GM18907 (cell line): ENCODE results near the gene GPNMB.
A peak's percentile ranks its signal among the peaks of the same experiment; 100 is the strongest.

Experiments
- ATAC-seq: cut with Tn5 transposase; IDR thresholded peaks from one replicate; pipeline ENCODE4 v1.9.1; 2021; ENCODE audit warnings: mild to moderate bottlenecking, moderate library complexity; ENCODE audit not compliant: unreplicated experiment

The GPNMB gene

DNA sequence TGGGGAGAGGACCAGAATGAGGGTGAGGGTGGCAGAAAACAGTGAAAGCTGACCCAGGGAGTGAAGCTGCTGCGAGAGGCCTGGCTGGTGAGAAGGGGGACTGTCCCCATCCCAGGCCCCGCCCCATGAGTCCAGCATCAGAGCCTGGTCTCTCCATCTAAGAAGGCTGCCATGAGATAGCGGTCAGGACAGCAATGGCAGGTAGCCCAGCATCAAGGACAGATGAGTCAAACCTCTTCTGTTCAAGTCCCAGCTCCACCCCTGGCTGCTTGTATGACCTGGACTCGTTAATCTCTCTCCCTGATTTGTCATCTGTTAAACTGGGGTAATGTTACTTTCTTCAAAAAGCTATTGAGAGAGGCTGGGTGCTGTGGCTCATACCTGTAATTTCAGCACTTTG is 22.2 kb downstream of the GPNMB start:
- ATAC-seq = no peak

DNA sequence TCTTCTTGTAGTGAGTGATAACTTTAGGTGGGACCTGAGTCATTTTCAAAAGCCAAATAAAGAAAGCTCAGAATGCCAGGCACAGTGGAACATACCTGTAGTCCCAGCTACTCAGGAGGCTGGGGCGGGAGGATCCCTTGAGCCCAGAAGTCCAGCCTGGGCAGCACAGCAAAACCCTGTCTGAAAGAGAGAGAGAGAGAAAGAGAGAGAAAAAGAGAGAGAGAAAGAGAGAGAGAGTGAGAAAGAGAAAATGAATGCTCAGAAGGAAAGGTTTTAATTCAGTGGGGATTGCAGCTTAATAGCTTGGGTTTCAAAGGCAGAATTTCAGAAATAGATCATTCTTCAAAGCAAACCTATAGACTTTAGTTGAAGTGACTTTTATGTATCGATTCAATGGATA is 25.7 kb downstream of the GPNMB start:
- ATAC-seq = no peak

DNA sequence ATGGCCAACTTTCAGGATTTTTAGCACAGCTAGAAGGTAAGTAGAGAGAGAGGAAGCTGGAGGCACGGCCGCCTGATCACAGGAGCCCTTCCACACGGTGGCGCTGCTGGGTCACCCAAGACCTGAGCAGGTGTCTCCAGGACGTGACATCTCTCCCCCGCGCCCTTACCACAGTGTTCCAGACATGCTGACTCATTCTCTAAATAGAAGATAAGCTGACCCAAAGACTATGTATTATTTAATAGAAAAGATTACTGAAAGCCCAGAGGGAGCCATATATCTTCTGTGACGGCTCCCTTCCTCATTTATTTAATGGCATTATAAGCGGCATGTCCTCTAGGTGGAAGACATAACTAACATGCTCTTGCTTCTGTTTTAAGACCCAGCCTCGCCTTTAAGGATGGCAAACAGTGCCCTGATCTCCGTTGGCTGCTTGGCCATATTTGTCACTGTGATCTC is 26.6 kb downstream of the GPNMB start:
- peak; percentile 95 for ATAC-seq

DNA sequence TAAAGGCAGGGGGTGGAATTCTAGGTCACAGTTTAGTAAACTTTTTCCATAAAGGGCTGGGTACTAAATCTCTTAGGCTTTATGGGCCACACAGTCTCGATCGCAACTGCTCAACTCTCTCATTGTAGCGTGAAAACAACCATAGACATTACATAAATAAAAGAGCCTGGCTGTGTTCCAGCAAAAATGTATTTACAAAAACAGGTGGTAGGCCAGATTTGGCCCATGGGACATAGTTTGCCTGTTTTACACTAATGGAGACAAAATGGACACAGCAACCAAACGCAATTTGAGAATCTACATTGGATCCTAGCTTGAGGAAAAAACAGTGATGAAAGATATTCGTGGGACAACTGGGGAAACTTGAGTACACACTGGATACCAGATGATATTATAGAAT is 29.3 kb downstream of the GPNMB start:
- ATAC-seq = no peak

DNA sequence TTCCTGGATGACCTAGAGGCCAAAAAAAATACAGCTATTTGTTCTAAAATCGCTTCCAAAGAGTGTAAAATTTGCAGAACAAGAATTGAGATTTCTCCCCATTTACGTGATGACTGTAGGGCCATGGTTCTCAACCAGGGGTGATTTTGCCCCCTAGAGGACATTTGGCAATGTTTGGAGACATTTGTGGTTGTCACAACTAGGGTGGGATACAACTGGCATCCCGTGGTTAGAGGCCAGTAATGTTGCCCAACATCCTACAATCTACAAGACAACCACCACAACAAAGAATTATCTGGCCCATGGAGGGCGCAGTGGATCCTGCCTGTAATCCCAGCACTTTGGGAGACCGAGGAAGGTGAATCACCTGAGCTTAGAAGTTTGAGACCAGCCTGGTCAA is 29.8 kb downstream of the GPNMB start:
- ATAC-seq = no peak

DNA sequence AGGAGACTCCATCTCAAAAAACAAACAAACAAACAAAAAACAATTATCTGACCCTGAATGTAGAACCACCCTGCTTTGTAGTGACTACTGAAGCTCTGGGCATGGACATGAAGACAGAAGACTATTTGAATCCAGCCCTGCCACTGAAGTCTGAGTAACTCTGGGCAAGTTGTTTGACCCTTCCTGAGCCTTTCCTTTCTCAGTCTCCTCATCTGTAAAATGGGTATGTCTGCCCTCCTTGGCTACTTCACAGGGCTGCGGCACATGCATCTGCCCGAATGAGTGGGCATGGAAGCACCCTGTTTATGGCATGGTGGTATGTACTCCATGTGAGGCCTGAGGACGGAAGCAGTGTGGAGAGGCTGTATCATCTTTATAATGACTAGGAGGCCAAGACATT is 30.4 kb downstream of the GPNMB start:
- no peak for ATAC-seq

DNA sequence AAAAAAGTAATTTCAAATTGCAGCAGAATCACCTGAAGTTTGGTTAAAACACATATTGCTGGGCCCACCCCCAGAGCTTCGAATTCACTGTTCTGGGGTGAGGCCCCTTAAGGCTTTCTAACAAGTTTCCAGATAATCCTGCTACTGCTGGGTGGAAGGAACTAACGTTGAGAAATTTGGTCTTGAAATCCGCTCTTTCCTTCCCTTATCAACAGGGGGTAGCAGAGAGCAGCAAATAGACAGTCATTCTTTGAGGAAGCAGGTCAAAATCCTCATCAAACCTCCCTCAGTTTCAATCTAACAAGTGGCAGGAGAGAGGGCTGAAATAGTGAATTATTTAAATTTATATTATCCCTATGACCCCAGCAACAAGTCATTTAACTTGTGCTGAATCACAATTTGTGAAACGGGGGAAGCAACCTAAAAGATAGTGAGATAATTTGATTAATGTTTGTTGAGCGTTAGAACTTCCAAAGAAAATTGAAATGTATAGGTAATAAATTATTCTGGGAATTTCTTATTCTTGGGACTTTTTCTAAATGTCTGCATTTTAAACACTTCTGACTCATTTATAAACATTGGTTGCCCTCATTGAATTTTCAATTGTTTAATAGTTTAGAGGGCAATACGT is 30.9 kb downstream of the GPNMB start:
- peak; percentile 47 for ATAC-seq

DNA sequence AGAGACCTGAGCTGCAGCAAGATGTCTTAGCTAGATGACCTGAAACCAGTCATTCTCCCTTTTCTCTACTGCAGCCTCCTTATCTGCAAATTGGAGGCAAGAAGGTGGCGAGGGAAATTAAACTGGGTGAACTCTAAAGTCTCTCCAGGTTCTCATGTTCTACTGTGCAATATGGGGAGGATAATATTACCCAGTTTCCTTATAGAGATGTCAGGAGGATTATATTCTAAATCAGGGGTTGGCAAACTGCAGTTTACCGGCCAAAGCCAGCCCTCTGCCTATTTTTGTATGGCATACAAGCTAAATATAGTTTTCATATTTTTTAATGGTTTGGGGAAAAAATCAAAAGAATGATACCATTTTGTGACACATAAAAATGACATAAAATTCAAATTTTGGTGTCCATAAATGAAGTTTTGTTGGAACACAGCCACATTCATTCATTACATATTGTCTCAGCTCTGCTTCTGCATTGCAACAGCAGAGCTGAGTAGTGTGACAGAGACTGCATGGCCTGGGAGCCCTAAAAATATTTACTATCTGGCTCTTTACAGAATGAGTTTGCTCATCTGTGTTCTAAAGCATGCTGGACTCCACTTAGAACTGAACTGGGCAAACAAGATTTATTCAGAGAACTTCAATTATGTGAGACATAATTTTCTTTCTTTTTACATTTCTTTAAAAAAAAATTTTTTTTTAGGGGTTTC is 33.4 kb downstream of the GPNMB start:
- ATAC-seq = no peak

DNA sequence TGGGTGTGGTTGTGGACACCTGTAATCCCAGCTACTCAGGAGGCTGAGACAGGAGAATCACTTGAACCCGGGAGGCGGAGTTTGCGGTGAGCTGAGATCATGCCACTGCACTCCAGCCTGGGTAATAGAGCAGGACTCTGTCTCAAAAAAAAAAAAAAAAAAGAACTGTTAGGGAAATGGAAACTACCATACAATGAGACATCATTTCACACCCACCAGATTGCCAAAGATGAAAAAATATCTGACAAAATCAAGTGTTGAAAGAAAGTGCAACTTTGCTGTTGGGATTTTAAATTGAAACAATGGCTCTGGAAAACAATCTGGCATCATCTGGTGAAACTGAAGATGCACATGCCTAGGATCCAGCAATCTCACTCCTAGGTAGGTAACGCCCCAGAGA is 36.5 kb downstream of the GPNMB start:
- no peak for ATAC-seq

DNA sequence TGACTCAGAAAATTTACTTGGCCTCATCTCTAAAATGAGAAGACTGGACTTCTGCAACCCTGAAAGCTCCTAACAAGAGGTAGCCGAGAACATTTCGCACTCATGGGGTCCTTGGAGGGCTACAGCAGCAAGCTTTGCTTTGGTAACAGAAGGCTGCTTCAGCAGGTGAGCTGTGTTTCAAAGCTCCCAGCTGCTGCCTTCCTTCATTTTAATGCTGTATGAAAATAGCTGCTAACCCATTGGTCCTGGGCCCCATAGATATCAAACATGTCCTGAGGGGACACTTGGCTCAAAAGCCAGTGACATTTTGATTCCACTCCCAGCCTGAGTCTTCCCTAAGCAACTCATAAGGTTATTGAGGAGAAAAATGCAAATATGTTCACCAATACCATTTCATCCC is 38.3 kb downstream of the GPNMB start:
- no peak for ATAC-seq

DNA sequence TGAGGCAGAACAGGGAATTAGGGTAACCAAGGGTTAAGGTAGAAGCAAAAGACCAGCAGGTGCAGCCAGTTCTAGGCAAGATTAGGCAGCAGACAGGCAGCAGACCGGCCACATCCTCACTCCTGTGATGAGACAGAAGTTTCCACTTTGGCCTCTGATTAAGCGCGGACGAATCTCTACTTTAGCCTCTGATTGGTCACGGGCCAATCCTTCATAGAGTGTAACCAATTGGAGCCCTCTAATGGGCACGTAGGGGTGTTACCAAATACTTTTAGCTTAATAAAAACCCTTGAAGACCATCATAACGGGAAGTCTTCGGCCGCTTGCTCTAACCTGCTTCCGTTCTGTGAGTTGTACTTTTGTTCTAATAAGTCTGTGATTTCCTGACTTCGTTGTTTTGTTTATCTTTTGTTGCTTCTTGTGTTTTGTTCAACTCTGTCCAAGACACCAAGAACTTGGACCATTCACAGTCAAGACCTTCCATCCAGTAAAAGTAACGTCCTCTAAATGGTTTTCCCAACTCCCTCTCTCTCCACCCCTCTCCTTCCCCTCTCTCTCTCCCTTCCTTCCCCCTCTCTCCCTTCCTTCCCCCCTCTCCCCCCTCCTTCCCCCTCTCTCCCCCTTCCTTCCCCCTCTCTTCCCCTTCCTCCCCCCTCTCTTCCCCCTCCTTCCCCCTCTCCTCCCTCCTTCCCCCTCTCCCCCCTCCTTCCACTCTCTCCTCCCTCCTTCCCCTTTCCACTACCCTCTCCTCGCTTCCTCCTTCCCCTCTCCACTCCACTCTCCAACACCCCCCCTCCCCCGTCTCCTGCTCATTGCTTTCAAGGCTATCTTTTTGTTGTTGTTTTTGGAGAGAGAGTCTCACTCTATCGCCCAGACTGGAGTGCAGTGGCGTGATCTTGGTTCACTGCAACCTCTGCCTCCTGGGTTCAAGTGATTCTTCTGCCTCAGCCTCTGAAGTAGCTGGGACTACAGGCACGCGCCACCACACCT is 39.4 kb downstream of the GPNMB start:
- ATAC-seq = no peak

DNA sequence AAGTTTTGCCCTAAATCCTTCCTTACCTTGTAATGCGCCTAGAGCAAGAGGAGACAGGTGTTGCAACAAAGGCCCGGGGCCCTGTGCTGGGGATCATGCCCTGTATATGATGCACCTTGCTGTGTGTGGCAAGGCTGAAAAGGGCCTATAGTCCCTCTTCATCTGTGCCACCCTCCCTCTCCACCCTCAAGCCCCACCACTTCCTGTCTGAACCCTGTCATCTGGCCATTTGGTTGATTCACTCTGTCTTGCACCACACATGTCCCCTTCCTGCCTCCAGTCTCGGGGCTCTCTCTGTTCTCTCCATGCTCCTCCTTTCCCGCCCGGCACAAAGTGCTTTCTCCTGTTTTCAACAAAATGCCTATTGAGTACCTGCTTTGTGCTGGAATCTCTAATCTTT is 41.0 kb downstream of the GPNMB start:
- no peak for ATAC-seq

DNA sequence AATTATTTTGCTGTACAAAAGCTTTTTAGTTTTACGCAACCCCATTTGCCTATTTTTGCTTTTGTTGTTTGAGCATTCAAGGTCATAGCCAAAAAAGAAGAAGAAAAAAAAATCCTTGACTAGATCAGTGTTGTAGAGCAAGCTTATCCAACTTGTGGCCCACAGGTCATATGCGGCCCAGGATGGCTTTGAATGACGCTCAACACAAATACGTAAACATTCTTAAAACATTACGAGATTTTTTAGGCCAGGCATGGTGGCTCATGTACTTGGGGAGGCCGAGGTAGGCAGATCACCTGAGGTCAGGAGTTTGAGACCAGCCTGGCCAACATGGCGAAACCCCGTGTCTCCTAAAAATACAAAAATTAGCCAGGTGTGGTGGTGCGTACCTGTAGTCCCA is 44.4 kb downstream of the GPNMB start:
- ATAC-seq = no peak

DNA sequence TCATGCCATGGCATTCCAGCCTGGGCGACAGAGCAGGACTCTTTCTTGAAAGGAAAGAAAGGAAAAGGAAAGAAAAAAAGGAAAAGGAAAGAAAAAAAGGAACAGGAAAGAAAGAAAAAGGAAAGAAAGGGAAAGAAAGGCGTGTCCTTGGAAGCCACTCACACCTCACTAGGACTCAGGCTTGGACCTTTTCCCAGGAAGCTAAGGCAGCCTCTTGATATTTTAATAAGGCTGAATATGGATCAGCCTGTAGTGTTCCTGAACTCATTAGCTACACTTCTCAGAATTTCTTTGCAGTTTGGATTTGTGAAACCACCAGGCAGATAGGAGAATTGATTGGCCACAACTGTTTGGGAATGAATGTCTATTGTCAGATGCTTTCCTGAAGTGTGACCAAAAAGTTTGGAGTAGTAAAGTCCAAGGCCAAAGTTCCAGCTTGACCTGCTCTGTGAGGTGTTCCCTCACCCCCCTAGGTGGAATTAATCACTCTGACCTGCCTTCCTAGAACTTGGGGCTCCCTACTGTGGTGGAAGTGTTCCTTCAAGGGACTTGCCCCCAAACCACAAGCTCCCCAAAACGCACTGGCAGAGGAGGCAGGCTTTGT is 45.5 kb downstream of the GPNMB start:
- ATAC-seq = no peak

DNA sequence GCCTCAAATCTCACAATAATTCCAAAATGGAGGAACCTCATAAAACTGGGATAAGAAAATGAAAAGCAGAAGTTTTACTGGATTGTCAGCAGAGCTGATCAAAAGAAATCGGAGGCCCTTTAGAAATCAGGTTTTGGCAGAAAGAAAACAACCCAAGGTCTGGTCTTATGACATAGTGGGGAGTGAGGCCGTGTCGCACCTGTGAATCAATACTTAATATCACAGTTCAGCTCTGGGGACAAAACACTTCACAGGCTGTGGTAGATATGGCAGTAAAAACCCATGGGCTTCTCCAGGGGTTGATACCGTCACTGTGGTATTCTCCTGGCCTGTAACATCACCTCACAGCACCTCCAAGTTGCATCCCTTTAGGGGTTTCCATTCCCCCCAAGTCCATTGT is 46.0 kb downstream of the GPNMB start:
- no peak for ATAC-seq

DNA sequence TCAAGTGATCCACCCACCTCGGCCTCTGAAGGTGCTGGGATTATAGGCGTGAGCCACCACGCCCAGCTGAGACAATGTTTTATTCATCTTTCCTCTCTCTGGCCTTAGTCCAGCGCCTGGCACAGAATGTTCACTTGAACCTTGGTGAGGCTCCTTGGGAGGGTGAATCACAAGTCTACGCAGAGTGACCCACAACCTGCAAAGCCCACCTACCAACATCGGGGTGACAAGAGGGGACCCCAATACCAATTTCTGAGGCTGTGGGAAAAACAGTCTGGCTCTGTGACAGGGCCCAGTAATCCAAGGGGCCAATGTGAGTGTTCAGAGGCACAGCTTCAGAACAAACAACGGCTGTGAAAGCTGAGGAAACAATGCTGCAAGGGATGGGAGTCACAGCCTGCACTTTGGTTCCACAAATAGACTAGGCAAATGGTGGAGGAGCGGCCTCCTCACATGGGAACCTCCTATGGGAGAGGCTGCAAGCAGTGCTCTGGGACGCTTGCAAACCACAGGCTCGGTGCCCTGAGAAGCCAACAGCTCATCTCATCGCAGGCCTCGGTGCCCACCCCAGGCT is 47.0 kb downstream of the GPNMB start:
- no peak for ATAC-seq

DNA sequence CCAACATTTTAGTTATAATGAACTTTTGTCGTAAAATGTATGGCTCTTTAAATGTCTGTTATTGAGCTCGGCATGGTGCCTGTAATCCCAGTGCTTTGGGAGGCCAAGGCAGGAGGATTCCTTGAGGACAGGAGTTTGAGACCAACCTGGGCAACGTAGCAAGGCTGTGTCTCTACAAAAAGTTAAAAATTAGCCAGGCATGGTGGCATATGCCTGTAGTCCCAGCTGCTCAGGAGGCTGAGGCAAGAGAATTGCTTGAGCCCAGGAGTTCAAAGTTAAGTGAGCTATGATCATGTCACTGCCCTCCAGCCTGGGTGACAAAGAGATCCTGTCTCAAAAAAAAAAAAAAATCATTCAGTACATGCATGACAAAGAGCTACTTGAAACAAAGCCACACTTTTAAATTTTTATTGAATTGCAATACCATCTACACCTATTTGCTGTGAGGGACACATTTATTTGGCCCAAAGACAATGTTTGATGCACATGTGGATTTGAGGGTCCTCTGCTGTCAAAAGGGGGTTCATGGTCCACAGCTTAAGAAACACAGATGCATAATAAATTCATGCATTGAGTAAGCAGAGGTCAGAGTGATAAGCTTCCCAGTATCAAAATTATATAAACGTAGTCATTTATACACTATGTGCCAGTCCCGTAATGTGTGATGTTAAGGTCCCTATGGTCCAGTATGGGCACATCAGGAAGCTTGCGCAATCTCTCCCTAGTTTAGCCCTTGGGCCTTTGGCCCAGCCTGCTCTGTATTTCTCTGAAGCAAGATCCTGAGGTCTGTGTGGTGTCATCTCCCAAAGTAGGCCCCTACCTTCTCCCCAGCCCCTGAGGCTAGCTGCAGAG is 48.2 kb downstream of the GPNMB start:
- no peak for ATAC-seq

DNA sequence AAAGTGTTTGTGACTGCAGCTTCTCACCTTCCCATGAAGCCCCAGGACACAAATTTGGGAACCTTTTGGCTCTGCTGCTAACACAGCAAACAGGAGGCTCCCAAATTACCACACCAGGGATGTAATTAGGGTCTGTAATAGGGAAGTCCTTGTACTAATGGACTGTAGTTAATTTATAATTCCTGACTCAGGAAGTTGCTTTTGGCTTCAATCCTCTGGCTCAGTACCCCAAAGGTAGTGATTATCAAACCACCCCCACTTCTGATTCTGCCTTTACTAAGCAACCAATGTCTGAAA is 48.8 kb downstream of the GPNMB start:
- no peak for ATAC-seq

DNA sequence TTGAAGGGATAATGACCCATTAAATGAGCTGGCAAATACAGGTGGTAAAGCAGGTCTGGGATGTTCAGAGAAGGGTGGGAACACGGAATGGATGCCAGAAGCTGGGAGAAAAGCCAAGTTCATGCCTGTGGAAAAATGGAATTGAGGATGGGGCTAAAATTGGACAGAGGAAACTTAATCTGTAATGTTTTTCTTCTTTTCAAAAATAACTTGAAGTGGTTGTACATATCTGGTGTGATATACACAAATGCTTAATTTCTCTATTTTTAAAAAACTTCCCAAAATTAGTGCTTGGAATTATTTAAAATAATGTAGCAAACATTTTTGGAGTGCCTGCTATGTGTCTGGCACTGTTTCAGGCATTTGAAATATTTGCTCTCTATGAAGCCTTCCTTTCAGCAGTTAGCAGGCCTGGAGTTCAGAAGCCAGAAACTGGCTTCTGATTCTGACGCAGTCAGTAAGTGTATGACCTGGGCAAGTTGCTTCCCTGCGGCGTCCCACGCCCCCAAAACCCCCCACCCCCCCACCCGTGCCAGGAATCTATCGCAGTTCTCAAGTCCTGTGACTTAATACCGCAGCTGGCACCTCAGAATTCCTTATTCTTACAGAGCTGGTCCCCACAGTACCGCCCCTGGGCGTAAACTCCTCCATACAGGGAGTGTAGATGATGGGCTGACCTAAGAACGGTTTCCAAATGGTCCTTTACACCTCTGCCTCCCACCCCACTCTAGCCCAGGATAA is 51.7 kb downstream of the GPNMB start:
- ATAC-seq = no peak
